GM18519 (cell line): ENCODE results near the gene RBPJL.
"Not testable (repeated sequence)": the region's sequence is repeated elsewhere in the genome, so short reads cannot be mapped to it uniquely, and the experiment has no call there.

ENCODE experiments used
- ATAC-seq: cut with Tn5 transposase; IDR thresholded peaks from one replicate; pipeline ENCODE4 v1.9.1; 2021; ENCODE audit warnings: mild to moderate bottlenecking, moderate library complexity; ENCODE audit not compliant: unreplicated experiment, low FRiP score

Gene RBPJL

GRCh38 chr20:45341579-45341938 is 34.9 kb downstream of the RBPJL start:
- no peak for ATAC-seq

GRCh38 chr20:45341939-45342854 is 35.6 kb downstream of the RBPJL start:
- no peak for ATAC-seq

GRCh38 chr20:45342855-45343531 is 36.4 kb downstream of the RBPJL start:
- no peak for ATAC-seq

- no peak for ATAC-seq
Observed at GRCh38 chr20:45343532-45344167, 37.0 kb downstream of the RBPJL start.

GRCh38 chr20:45344168-45344860 is 37.7 kb downstream of the RBPJL start:
- no peak for ATAC-seq

GRCh38 chr20:45345104-45345936 is 38.7 kb downstream of the RBPJL start:
- ATAC-seq, result no peak

- ATAC-seq, result no peak
Observed at GRCh38 chr20:45346291-45346718, 39.7 kb downstream of the RBPJL start.

GRCh38 chr20:45346851-45347250 is 40.2 kb downstream of the RBPJL start:
- ATAC-seq, result no peak

- no peak for ATAC-seq
Observed at GRCh38 chr20:45347297-45347935, 40.8 kb downstream of the RBPJL start.

GRCh38 chr20:45347936-45348778 is 41.5 kb downstream of the RBPJL start, which contains the start of gene SDC4:
SDC4 (minus strand) TSS chr20:45348424; CDS start chr20:45348384, 40 bp downstream.
- ATAC-seq, result no peak

GRCh38 chr20:45350217-45350616 is 43.6 kb downstream of the RBPJL start:
- ATAC-seq, result no peak

GRCh38 chr20:45350795-45351194 is 44.2 kb downstream of the RBPJL start:
- ATAC-seq, result not testable (repeated sequence)

- no peak for ATAC-seq
Observed at GRCh38 chr20:45352729-45353128, 46.1 kb downstream of the RBPJL start.

GRCh38 chr20:45353746-45354145 is 47.1 kb downstream of the RBPJL start:
- ATAC-seq, result no peak

GRCh38 chr20:45354423-45355208 is 48.0 kb downstream of the RBPJL start:
- ATAC-seq, result no peak

- no peak for ATAC-seq
Observed at GRCh38 chr20:45355209-45356084, 48.8 kb downstream of the RBPJL start.
